Testis (tissue), 2 donors: ENCODE results near the gene OR2M3.
A peak's percentile ranks its signal among the peaks of the same experiment; 100 is the strongest.

Source experiments
- CTCF ChIP-seq, 3 experiments: fragments of 450-650 bp in 2 of 3; fragments of 200-600 bp in 1 of 3; sonication (generic) in 1 of 3; IDR thresholded peaks; one replicate each; pipeline ENCODE4 v1.5.1; 2016 to 2019; ENCODE audit warnings: antibody characterized with exemption in 3 of 3, mild to moderate bottlenecking in 2 of 3, moderate library complexity in 1 of 3
- POLR2A ChIP-seq: fragments of 450-650 bp; IDR thresholded peaks from one replicate; pipeline ENCODE4 v1.6.1; 2017; ENCODE audit warnings: antibody characterized with exemption, mild to moderate bottlenecking, moderate library complexity

DNA sequence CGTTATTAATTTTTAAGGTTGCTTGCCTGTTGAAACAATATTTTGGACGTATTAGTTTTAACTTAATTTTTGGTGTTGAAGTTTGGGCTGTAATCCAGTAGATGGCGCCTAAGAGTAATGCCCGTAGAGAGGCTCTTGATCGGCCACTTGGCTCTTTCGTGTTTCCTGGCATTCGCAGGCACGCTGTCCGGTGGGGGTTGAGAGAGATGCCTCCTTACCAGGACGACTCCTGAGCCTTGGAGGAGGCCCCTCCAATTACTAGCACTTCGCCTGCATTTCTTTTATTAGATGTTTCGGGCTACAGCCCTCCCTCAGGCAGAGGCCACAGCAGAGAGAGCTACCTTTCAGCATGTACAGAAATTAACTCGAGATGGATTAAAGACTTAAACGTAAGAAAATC lies 46.1 kb downstream of the OR2M3 start:
- TF ChIP-seq POLR2A = no peak
- peak in 2 of 3 experiments; percentile 41 to 59 for TF ChIP-seq CTCF (IDR thresholded peaks at IDR 0.05)
